Rectal smooth muscle tissue (tissue), 1 donor: ENCODE data around the gene PITPNC1.

Source experiments
- H3K27ac ChIP-seq: one replicate; pipeline ENCODE4 v1.7.0; 2013; ENCODE audit warnings: low read depth, low read length, inconsistent platforms
- H3K27me3 ChIP-seq: one replicate; pipeline ENCODE4 v1.7.0; 2013; ENCODE audit warnings: low read length; ENCODE audit not compliant: control insufficient read depth, insufficient read depth
- H3K36me3 ChIP-seq: one replicate; pipeline ENCODE4 v1.7.0; 2013; ENCODE audit warnings: low read length; ENCODE audit not compliant: control insufficient read depth, insufficient read depth
- H3K4me1 ChIP-seq: one replicate; pipeline ENCODE4 v1.7.0; 2013; ENCODE audit warnings: low read length; ENCODE audit not compliant: control insufficient read depth, insufficient read depth
- H3K4me3 ChIP-seq: one replicate; pipeline ENCODE4 v1.7.0; 2013; ENCODE audit warnings: low read length
- H3K9ac ChIP-seq: one replicate; pipeline ENCODE4 v1.7.0; 2013; ENCODE audit warnings: low read length

Gene PITPNC1

GRCh38 chr17:67585077-67585602 is 208.1 kb downstream of the PITPNC1 start:
- no peak overlapping the region for H3K4me3 ChIP-seq
- H3K4me1 ChIP-seq = peaks cover 4% of the 10 kb centered on the region
- no peaks in the 10 kb centered on the region for H3K36me3 ChIP-seq
- H3K27me3 ChIP-seq = no peaks in the 10 kb centered on the region
- H3K9ac ChIP-seq = no peak overlapping the region
- no peak overlapping the region for H3K27ac ChIP-seq

GRCh38 chr17:67588326-67588725 is 211.2 kb downstream of the PITPNC1 start:
- Histone ChIP-seq H3K4me1 (no peaks in the 10 kb centered on the region), H3K36me3 (no peaks in the 10 kb centered on the region), H3K4me3 (no peak overlapping the region), H3K9ac (no peak overlapping the region), H3K27me3 (no peaks in the 10 kb centered on the region), H3K27ac (no peak overlapping the region)

GRCh38 chr17:67594115-67594880 is 217.2 kb downstream of the PITPNC1 start:
- no peak overlapping the region for H3K4me3 ChIP-seq

DNA sequence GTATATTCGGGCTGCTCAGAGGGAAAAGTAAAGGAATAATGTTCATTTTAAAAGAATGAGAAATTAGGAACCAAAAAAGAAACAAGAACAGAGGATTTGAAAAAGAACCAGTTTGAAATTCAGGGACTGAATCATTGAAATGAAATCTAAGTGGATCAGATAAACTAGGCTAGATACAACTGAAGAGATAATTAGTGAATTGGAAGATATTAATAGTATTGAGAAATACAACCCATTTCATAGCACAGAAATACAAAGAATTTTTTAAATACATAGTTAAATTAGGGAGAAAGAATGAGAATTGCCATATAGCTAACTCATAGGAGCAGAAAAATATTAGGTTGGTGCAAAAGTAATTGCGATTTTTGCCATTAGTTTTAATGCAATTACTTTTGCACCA is 223.3 kb downstream of the PITPNC1 start:
- no peak overlapping the region for H3K4me3 ChIP-seq
- H3K4me1 ChIP-seq = no peaks in the 10 kb centered on the region
- H3K9ac ChIP-seq = no peak overlapping the region
- no peaks in the 10 kb centered on the region for H3K36me3 ChIP-seq
- no peak overlapping the region for H3K27ac ChIP-seq
- H3K27me3 ChIP-seq = no peaks in the 10 kb centered on the region

More at GRCh38 chr17:67594115-67594880, 217.2 kb downstream of the PITPNC1 start:
- Histone ChIP-seq H3K27me3 (no peaks in the 10 kb centered on the region), H3K36me3 (no peaks in the 10 kb centered on the region), H3K9ac (no peak overlapping the region), H3K4me1 (no peaks in the 10 kb centered on the region), H3K27ac (no peak overlapping the region)

GRCh38 chr17:67601897-67602296 is 224.8 kb downstream of the PITPNC1 start:
- Histone ChIP-seq H3K4me1 (peaks cover 4% of the 10 kb centered on the region), H3K27ac (no peak overlapping the region), H3K27me3 (no peaks in the 10 kb centered on the region), H3K36me3 (no peaks in the 10 kb centered on the region), H3K9ac (no peak overlapping the region), H3K4me3 (no peak overlapping the region)

GRCh38 chr17:67602444-67602843 is 225.4 kb downstream of the PITPNC1 start:
- H3K27ac ChIP-seq = no peak overlapping the region
- H3K36me3 ChIP-seq = no peaks in the 10 kb centered on the region
- peaks cover 4% of the 10 kb centered on the region for H3K4me1 ChIP-seq
- H3K27me3 ChIP-seq = no peaks in the 10 kb centered on the region
- no peak overlapping the region for H3K9ac ChIP-seq
- no peak overlapping the region for H3K4me3 ChIP-seq

DNA sequence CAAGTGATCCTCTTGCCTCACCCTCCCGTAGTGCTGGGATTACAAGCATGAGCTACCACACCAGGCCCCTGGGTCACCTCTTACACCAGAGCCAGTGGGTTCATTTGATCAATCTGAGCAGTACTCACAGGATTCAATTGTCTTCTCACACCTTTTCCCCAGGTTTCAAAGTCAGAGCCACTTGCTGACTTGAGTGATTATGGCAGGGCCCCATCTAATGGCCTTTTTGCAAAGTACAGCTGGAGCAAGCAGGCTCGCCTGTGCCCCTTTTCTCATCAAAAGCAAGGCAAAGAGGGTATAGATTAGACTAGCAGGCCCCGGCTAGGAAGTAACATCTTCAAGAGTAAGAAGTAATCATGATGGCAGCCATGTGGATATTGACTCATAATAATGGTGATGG is 225.9 kb downstream of the PITPNC1 start:
- H3K9ac ChIP-seq = no peak overlapping the region
- H3K4me1 ChIP-seq = peaks cover 4% of the 10 kb centered on the region
- H3K27me3 ChIP-seq = no peaks in the 10 kb centered on the region
- H3K27ac ChIP-seq = no peak overlapping the region
- H3K4me3 ChIP-seq = no peak overlapping the region
- no peaks in the 10 kb centered on the region for H3K36me3 ChIP-seq

GRCh38 chr17:67605256-67605912 is 228.3 kb downstream of the PITPNC1 start:
- H3K27ac ChIP-seq = no peak overlapping the region
- no peak overlapping the region for H3K9ac ChIP-seq
- H3K27me3 ChIP-seq = no peaks in the 10 kb centered on the region
- no peaks in the 10 kb centered on the region for H3K36me3 ChIP-seq
- no peak overlapping the region for H3K4me3 ChIP-seq
- peaks cover 4% of the 10 kb centered on the region for H3K4me1 ChIP-seq

DNA sequence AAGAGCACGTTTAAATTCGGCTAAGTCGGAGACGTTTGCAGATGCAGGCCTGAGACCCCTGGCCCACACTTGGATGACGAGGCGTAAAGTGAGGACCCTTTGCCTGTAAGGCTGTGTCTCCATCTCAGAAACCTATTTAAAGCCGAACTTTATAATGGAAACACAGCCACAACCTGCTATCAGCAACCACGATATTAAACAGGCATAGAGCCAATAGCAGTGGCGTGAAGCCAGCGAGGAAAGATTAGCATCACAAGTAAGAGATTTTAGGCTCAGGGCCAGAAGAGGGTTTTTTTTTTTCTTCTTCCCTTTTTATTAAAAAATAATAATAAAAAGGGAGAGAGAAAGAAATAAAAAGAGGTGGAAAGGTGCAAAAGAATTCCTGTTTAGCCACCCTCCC is 229.4 kb downstream of the PITPNC1 start:
- Histone ChIP-seq H3K36me3 (no peaks in the 10 kb centered on the region), H3K27me3 (no peaks in the 10 kb centered on the region), H3K4me3 (no peak overlapping the region), H3K4me1 (peaks cover 4% of the 10 kb centered on the region), H3K27ac (no peak overlapping the region), H3K9ac (no peak overlapping the region)

DNA sequence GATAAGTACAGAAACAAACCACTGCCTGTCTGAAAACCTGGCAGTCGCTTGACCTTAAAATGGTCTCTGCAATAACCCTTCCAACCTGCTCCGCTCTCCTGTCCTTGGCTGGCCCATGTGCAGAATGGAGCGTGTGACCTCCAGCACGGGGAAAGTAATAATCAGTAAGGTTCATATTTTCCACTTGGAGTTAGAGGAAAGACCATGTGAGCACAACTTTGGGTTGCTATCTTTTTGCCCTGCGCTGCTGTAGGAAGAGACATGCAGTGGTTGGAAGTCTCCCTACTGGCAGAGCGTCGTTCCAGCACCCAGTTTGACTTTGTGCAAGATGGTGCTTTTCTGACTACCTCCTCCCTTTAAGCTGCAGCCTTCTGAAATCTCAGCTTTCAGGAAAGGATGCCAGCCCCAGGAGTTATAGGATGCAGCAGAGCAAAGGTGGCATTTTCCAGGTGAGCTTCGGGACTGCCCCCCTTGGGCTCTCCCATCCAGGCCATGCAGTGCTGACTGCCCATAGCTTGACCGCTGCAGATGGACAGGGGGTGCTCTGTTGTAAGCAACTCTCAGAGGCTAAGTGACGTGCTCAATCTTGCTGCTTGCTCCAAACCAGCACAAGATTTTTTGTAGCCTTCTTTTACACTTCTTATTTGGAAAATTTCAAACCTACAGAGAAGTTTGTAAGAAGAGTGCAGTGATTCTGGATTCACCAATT is 230.0 kb downstream of the PITPNC1 start:
- Histone ChIP-seq H3K27ac (no peak overlapping the region), H3K9ac (no peak overlapping the region), H3K4me1 (peaks cover 4% of the 10 kb centered on the region)

GRCh38 chr17:67610061-67610460 is 233.0 kb downstream of the PITPNC1 start:
- peaks cover 4% of the 10 kb centered on the region for H3K4me1 ChIP-seq
- H3K27ac ChIP-seq = no peak overlapping the region
- no peak overlapping the region for H3K9ac ChIP-seq
- no peaks in the 10 kb centered on the region for H3K36me3 ChIP-seq
- no peaks in the 10 kb centered on the region for H3K27me3 ChIP-seq
- H3K4me3 ChIP-seq = no peak overlapping the region

More for the DNA sequence above, 230.0 kb downstream of the PITPNC1 start:
- no peak overlapping the region for H3K4me3 ChIP-seq
- H3K27me3 ChIP-seq = no peaks in the 10 kb centered on the region
- no peaks in the 10 kb centered on the region for H3K36me3 ChIP-seq

- H3K36me3 ChIP-seq = no peaks in the 10 kb centered on the region
- no peaks in the 10 kb centered on the region for H3K27me3 ChIP-seq
- H3K4me1 ChIP-seq = no peaks in the 10 kb centered on the region
- H3K9ac ChIP-seq = no peak overlapping the region
- H3K27ac ChIP-seq = no peak overlapping the region
- no peak overlapping the region for H3K4me3 ChIP-seq
These were observed 236.9 kb downstream of the PITPNC1 start for GRCh38 chr17:67613961-67614360.
